GM12874 (cell line): Measurements from ENCODE around the gene NFE2.

ENCODE experiments used
- TF ChIP-seq, protein P1 (sequence below): IDR thresholded peaks from 2 replicates; pipeline ENCODE4 v1.5.1; 2011; ENCODE audit warnings: low read depth, mild to moderate bottlenecking, control low read depth, low read length, moderate library complexity; ENCODE audit not compliant: insufficient read depth

Gene NFE2

DNA sequence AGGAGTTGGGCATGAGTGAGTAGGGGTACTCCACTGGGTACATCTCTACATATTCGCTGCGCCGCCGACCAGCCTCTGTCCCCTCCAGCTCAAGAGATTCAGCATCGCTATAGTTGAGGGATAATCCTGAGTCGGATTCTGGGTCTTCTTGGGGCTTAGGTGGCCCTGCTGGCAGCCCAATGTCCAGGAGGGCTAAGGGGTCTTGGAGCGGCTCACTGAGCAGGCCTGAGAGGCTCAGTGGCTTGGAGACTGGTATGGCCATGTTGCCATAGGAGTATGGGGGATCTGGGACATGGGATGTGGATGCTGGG is 7.9 kb downstream of the NFE2 start:
- TF ChIP-seq, protein P1, sequence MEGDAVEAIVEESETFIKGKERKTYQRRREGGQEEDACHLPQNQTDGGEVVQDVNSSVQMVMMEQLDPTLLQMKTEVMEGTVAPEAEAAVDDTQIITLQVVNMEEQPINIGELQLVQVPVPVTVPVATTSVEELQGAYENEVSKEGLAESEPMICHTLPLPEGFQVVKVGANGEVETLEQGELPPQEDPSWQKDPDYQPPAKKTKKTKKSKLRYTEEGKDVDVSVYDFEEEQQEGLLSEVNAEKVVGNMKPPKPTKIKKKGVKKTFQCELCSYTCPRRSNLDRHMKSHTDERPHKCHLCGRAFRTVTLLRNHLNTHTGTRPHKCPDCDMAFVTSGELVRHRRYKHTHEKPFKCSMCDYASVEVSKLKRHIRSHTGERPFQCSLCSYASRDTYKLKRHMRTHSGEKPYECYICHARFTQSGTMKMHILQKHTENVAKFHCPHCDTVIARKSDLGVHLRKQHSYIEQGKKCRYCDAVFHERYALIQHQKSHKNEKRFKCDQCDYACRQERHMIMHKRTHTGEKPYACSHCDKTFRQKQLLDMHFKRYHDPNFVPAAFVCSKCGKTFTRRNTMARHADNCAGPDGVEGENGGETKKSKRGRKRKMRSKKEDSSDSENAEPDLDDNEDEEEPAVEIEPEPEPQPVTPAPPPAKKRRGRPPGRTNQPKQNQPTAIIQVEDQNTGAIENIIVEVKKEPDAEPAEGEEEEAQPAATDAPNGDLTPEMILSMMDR = no peak

DNA sequence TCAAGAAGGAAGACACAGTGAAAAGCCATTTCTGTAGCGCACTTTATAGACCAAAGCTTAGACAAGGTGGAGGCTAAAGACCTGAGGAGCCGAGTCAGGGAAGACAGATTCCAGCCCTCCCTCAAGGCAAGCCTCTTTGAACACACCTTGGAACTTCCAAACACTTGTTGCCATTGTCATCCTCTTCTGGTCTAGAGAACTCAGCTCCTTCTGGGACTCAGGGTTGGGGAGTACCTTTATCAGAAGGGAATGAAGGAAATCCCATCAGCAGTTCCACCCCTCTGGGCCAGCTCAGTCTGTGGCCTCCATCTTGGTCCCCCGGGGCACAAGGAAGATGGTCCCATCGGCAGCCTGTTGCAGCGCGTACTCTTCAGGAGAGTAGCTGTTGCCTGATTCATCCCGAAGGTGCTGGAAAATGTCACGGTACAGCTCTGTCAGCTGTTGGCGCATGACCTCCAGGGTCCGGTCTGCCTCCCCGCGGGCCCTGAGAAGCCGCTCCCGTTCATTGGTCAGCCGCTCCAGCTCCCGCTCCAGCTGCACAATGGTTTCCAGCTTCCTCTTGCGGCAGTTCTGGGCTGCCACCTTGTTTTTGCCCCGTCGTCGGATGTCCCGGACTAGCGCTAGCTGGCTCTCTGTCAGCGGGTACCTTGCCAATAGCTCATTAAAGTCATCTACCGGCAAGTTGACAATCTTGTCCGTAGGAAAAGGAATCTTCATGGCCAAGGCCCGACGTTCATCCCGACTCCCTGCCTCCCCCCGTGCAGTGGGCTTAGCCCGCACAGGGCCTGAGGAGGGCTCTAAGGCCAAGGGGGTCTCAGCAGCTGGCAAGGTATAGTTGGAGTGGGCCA is 8.5 kb downstream of the NFE2 start:
- TF ChIP-seq, protein P1 = no peak

DNA sequence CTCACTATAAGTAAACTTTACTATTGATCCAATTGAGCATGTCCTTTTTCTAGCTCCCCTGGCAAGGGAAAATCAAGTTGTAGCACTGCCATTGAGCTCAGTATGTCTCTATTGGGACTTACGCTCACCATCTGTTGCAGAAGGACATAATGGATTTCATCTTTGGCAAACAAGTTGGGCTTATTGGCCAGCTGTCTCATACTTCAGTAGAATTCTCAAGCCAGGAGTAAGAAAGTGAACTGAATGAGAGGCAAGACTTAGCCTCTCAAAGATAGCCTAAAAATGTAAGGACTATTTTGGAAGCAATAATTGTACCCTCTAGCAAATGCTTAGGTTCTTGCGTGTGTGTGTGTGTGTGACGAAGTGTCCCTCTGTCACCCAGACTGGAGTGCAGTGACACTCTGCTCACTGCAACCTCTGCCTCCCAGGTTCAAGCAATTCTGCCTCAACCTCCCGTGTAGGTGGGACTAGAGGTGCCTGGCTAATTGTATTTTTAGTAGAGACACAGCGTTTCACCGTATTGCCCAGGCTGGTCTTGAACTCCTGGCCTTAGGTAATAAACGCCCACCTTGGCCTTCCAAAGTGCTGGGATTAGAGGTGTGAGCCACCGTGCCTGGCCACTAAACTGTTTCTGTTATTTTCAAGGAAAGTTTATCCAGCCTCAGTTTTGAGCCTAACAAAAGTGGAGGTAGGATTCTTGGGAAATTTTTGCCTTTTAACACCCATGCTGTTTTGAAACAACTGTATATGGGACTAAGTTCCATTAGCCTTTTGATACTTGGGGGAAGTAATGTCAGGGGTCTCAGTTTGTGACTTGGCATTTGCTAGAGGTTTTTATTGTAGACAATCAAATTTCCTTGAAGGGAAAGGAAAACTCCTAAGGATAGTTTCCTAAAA is 13.3 kb downstream of the NFE2 start:
- TF ChIP-seq, protein P1 = no peak

DNA sequence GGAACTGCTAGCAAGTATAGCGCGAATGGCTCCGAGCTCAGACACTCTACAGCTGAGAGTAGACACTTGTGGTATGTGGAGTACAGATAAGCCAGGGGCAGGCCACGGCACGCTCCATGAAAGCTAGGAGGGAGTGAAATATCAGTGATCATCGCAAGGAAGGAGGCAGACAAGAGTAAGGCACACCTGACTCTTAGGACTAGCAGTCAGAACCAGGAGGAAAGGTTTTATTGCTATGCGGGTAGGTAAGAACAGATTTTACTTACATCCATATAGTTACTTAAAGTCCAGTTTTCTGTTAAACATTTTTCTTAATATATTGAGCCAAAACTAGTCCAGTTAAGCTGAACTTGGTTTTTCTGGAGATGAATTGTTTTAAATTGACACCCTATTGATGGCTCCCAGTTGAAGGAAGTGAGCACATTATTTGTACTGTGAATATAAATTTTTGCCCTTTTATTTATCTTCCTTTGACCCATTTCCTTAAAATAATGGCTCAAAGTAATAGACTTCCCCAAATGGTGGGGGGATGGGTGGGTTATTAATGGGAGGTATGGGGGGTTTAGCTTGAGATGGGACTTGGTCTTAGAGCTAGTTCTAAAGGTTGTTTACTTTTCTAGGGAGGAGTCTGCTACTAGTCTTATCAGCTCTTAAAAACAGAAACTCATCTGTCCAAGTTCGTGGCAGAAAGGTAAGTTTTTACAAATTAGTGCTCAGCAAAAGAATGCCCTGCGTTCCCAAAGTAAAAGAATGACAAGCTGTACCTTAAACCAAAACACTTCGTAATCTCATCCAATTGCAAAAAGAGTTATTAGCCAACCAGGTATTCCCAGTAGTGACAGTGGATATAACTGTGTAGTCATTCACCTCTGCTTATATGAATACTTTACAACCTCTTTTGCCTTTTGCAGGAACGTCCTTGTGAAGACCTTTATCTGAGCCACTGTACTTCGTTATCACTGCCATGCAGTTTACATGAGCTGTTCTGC is 14.5 kb downstream of the NFE2 start:
- TF ChIP-seq, protein P1 = no peak

DNA sequence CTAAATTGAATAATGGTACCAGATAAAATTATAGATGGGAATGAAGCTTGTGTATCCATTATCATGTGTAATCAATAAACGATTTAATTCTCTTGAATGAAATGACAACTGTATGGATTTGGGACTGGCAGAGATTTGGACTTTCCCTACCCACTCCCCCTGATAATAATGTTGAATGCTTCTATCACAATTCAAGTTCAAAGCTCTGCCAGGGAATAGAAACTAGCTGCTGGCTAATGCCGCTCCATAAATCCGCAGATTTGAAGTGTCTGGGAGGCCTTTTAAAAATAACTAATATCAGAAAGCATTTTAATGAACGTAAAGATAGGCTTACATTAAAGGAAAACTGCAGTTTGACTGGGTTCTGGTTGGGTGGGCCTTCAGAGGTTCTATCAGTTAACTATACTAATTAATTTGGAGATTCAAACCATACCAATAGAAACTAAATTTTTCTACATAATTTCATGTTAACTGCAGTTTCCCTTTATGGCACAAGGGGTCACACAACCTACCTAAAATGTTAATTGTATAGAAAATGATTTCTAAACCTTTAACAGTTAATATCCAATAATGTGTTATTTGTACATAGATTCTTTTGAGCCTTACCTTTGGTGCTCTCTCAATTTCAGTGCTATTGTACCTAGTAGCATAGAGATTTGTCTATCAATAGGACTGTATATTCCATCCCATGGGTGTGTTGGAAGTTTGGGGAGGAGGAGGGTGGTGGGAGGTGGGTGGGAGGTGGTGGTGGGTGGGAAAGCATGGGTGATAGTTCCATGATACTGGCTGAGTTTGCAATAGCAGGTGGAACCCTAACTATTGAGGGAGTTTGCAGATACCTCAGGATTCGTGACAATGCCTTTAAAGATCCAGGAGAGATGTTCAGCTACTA is 15.4 kb downstream of the NFE2 start:
- TF ChIP-seq, protein P1 = no peak

DNA sequence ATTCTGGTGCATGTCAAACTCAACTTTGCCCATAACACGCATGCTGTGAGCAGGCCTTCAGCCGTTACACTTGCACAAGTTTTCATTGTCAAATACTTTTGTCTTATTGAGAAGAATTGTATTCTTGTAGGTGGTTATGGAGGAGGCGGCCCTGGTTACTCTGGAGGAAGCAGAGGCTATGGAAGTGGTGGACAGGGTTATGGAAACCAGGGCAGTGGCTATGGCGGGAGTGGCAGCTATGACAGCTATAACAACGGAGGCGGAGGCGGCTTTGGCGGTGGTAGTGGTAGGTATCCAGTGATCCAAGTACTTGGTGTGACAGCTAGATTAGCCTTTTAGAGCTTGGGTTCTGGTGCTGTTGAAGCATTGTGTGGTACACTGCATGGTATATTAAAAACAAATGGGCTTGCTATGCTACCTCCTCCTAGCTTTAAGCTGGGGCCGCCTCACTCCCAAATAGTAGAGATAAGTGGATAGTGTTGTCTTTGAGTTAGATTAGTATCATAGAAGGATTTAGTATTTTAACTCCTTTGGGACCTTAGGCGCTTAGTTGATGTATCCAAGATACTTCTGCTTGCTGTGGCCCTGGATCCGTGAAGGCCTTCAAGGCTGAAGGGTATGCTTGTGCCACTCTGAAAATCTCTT is 17.7 kb downstream of the NFE2 start:
- TF ChIP-seq, protein P1 = no peak
